Vagina (tissue), 2 donors: ENCODE data around the gene ATP8B2.

Experiments used
- CTCF ChIP-seq, 3 experiments: fragments of 450-650 bp in 2 of 3; fragments of 200-600 bp in 1 of 3; sonication (generic) in 1 of 3; IDR thresholded peaks; one replicate each; pipeline ENCODE4 v1.5.1; 2017 to 2019; ENCODE audit warnings: antibody characterized with exemption in 3 of 3, mild to moderate bottlenecking in 2 of 3, moderate library complexity in 2 of 3
- POLR2AphosphoS5 ChIP-seq, 2 donors: sonication (generic); formaldehyde crosslinking; IDR thresholded peaks; one replicate each; pipeline ENCODE4 v1.9.0; 2017; ENCODE audit warnings: antibody characterized with exemption in 2 of 2, mild to moderate bottlenecking in 2 of 2, low read depth in 1 of 2; ENCODE audit not compliant: insufficient read depth in 1 of 2

- TF ChIP-seq POLR2AphosphoS5 (IDR thresholded peaks at IDR 0.05; ENCODE audit: insufficient read depth in 1 of 2, low read depth in 1 of 2) (no peak), CTCF (IDR thresholded peaks at IDR 0.05) (no peak)
Measured at GRCh38 chr1:154353966-154354365, 28.6 kb downstream of the ATP8B2 start.
